HG02642 (cell line): ENCODE data around the gene ZNF716.
"Not testable (repeated sequence)": the region's sequence is repeated elsewhere in the genome, so short reads cannot be mapped to it uniquely, and the experiment has no call there.

Experiments used
- ATAC-seq: cut with Tn5 transposase; IDR thresholded peaks from one replicate; pipeline ENCODE4 v1.9.1; 2021; ENCODE audit warnings: mild to moderate bottlenecking; ENCODE audit not compliant: unreplicated experiment, poor library complexity

ZNF716 gene

DNA sequence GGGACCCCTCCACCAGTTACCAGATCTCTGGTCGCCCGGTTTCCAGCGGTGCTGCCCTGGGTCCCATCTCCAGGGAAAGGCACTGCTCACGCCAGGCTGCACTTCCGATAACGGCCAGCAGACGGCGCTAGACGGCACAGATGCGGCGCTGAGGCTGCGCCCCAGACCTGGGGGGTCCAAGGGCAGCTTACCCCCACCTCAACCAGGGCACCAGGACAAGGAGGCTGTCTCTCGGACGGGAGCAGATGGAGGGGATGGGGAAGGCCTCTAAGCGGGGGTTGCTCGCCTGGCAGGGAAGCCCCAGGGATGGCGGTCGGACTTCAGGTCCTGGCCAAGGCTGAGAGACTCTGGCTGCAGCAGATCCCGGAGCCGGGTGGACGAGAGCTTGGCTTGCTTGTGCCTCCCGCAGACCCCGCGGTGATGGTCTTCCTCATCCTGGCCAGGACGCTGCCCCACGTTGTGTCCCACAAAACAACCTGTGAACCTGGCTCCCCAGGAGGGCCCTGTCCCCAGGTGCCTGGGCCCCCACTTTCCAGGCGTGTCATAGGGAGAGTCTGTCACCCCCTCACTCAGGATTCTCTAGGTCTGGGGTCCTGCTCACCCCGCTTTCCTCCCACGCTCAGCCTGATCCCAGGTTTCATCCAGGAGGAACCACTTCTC is 23.9 kb upstream of the ZNF716 start:
- no peak for ATAC-seq

GRCh38 chr7:57426629-57427003 is 23.4 kb upstream of the ZNF716 start:
- ATAC-seq, result no peak

DNA sequence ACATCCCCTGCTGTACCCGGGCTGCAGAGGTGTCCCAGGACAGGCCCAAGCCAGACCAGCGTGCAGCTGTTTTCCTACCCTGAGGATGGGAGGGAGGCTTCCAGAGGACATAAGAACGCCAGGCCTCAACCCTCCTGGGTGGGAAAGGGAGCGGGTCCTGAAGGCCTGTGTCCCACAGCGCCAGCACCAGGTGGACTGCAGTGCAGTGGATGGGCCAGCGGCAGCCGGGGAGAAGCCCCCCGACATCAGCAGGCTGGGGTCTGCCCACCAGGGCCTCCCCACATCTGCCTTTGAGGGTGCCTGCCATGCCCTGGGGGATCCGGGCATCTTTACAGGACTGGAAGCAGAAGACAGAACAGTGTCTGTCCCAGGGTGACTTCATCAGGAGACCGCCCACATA is 22.8 kb upstream of the ZNF716 start:
- ATAC-seq, result no peak

GRCh38 chr7:57427594-57427993 is 22.4 kb upstream of the ZNF716 start:
- no peak for ATAC-seq

- ATAC-seq, result no peak
Measured at GRCh38 chr7:57432583-57432982, 17.4 kb upstream of the ZNF716 start.

DNA sequence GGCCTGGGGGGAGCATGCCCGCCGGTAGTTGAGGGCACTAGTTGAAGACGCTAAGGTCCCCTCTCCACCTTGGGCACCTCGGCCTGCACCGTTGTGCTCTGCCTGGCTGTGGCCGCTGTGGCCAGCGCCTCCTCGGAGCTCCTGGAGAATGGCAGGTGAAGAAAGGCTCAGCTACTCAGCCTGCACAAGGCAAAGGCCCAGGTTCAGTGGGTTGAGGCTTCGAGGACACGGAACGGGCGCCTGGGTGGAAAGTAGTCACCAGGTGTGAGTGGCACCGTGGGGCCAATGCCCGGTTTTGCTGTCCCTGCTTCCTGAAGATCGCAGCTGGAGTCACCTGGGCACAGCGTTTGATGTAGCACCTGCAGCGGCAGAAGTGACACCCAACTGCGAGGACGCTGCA is 12.4 kb upstream of the ZNF716 start:
- ATAC-seq, result no peak

DNA sequence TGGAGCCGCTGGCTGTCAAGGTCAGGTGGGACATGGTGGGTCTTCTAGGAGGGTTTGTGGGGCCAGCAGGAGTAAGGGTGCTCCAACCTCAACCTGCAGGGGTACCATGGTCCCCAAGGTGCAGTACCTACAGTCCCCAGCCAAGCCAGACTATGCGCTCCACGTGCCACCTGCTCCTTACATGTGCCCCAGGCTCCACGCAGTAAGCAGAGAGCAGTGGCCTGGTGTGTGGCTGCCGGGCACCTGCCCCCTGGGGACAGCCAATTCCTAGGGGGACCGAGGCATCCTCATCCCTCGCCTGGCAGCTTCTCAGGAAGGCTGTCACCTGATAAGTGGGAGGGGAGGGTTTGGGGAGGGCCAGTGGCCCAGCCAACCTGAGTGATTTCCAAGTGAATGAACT is 11.7 kb upstream of the ZNF716 start:
- no peak for ATAC-seq

- ATAC-seq, result no peak
Measured at GRCh38 chr7:57443567-57443966, 6.4 kb upstream of the ZNF716 start.

GRCh38 chr7:57469186-57469828 is 19.3 kb downstream of the ZNF716 start:
- ATAC-seq, result not testable (repeated sequence)

DNA sequence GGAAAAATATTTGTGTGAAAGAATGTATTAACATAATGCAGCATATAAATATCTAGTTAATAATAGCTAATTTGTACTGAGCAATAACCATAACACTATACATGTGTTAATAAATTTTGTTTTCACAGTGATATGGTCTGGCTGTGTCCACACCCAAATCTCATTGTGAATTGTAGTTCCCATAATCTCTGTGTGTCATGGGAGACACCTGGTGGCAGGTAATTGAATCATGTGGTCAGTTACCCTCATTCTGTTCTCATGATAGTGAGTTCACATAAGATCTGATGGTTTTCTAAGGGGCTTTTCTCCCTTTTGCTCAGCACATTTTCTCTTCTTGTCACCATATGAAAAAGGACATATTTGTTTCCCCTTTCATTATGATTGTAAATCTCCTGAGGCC is 30.3 kb downstream of the ZNF716 start:
- ATAC-seq, result not testable (repeated sequence)

- ATAC-seq, result not testable (repeated sequence)
Measured at GRCh38 chr7:57485022-57485421, 35.0 kb downstream of the ZNF716 start.

DNA sequence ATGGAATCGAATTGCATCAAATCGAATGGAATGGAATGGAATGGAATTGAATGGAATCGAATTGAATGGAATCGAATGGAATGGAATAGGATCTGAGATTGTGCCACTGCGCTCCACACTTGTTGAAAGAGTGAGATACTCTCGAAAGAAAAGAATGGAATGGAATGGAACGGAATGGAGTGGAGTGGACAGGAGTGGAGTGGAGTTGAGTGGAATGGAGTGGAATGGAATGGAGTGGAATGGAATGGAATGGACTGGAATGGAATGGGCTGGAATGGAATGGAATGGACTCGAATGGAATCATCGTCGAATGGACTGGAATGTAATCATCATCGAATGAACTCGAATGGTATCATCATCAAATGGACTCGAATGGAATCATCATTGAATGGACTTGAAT is 38.0 kb downstream of the ZNF716 start:
- no peak for ATAC-seq

- ATAC-seq, result not testable (repeated sequence)
Measured at GRCh38 chr7:57495111-57495510, 45.1 kb downstream of the ZNF716 start.

- no peak for ATAC-seq
Measured at GRCh38 chr7:57496395-57496794, 46.4 kb downstream of the ZNF716 start.

DNA sequence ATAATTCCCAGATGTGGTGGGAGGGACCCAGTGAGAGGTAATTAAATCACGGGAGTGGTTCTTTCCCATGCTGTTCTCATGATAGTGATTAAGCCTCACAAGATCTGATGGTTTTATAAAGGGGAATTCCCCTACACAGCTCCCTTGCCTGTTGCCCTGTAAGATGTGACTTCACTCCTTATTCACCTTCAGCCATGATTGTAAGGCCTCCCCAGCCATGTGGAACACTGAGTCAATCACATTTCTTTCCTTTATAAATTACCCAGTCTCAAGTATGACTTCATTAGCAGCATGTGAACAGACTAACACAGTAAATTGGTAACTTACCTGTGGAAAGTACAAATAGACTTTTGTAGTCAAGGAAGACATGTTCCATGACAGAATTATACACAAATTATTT is 55.2 kb downstream of the ZNF716 start:
- no peak for ATAC-seq
